Cerebellar nuclear complex (tissue), 1 donor: ENCODE data around the gene AP2A1.

Experiments
- DNase-seq, 2 experiments: peaks; one replicate each; lab custom pipeline; 2025; lab: John Stamatoyannopoulos, UW

Gene AP2A1

GRCh38 chr19:49766007-49766929 is 533 bp upstream of the AP2A1 start:
- peak; percentile 99 to 100 for DNase-seq

- DNase-seq, result no peak
These were observed 580 bp downstream of the AP2A1 start for GRCh38 chr19:49767381-49767780.

GRCh38 chr19:49767967-49768581 is 1.3 kb downstream of the AP2A1 start:
- no peak for DNase-seq

GRCh38 chr19:49770529-49770928 is 3.7 kb downstream of the AP2A1 start:
- no peak for DNase-seq

- no peak for DNase-seq
These were observed 4.9 kb downstream of the AP2A1 start for GRCh38 chr19:49771674-49772139.

- no peak for DNase-seq
These were observed 6.1 kb downstream of the AP2A1 start for GRCh38 chr19:49772850-49773432.

GRCh38 chr19:49773663-49774350 is 7.0 kb downstream of the AP2A1 start:
- DNase-seq, result no peak

GRCh38 chr19:49774969-49775368 is 8.2 kb downstream of the AP2A1 start:
- DNase-seq, result no peak

- no peak for DNase-seq
These were observed 9.1 kb downstream of the AP2A1 start for GRCh38 chr19:49775742-49776370.

- DNase-seq, result no peak
These were observed 9.6 kb downstream of the AP2A1 start for GRCh38 chr19:49776371-49776764.

GRCh38 chr19:49779731-49780555 is 13.1 kb downstream of the AP2A1 start:
- no peak for DNase-seq

GRCh38 chr19:49780861-49781260 is 14.1 kb downstream of the AP2A1 start:
- no peak for DNase-seq

- no peak for DNase-seq
These were observed 14.6 kb downstream of the AP2A1 start for GRCh38 chr19:49781394-49781793.

GRCh38 chr19:49782515-49782914 is 15.7 kb downstream of the AP2A1 start:
- no peak for DNase-seq

- no peak for DNase-seq
These were observed 19.6 kb downstream of the AP2A1 start for GRCh38 chr19:49786376-49786820.

GRCh38 chr19:49787746-49788145 is 20.9 kb downstream of the AP2A1 start:
- DNase-seq, result no peak

- no peak for DNase-seq
These were observed 22.1 kb downstream of the AP2A1 start for GRCh38 chr19:49788857-49789256.

GRCh38 chr19:49790866-49791265 is 24.1 kb downstream of the AP2A1 start:
- DNase-seq, result no peak

GRCh38 chr19:49791776-49792445 is 25.1 kb downstream of the AP2A1 start:
- no peak for DNase-seq
